GM19455 (cell line): Measurements from ENCODE around the gene ANO10.

Experiments
- ATAC-seq: cut with Tn5 transposase; IDR thresholded peaks from one replicate; pipeline ENCODE4 v1.9.1; 2021; ENCODE audit not compliant: unreplicated experiment

ANO10 gene

DNA sequence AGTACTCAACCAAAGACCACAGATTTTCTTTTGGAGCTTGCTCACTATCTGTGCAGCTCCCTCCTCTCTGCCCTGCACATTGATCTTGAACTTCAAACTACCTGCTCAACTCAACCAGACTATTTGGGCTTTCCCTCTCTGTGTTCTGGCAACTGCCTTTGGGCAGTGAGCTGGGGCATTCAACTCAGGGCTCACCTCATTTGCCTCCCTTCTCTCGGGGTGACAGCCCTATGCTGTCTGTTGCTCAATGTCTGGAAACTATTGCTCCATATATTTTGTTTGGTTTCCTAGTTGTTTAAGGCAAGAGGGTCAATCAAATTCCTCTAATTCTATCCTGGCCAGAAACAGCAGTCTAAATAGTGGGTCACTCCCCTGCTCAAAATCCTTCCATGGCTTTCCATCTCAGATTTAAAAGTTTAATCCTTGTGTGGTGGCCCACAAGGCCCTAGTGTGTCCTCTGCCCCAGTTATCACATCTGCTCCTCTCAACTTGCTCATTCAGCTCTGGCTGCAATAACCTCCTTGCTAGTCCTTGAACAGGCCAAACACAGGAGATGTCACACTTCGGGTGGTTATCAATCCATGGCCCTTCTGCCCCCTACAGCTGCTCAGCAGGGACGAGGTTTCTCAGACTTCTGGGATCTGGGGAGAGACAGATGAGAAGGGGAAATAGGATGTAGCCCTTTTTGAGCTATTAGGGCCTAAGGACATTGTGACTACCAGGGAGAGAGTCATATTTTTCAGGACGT, 267.7 kb downstream of the ANO10 start:
- no peak for ATAC-seq

DNA sequence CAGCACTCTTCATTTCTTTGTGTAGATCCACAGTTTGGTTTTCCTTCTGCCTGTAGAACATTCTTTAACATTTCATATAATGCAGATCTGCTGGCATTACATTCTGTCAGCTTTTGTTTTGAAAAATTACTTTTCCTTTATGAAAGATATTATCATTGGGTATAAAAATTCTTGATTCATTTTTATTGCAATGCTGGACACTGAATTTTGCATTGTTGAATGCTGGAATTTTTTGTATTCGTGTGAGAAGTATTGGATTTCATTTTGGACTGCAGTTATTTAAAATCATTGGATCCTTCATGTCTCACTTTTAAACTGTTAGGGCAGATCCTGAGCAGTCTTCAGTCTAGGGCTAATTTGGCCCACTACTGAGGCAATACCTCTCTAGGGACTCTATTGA, 268.4 kb downstream of the ANO10 start:
- ATAC-seq, result no peak

DNA sequence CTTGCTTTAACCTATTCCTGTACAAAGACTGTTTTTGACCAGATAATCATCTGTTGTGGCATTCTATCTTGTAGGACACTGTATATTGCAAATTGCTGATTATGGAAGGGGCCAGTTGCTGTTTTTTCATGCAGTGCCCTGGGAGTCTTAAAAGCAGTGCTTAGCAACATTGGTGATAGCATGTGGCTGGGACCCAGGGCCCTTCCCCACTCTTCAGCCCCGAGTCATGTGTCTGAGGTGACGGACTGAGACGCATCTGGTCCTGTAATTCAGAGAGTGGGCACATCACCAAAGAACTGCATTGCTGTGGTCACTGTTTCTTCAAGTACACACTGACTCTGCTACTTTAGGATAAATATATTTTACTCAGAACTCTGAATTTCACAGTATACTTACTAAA, 272.1 kb downstream of the ANO10 start:
- ATAC-seq, result no peak

DNA sequence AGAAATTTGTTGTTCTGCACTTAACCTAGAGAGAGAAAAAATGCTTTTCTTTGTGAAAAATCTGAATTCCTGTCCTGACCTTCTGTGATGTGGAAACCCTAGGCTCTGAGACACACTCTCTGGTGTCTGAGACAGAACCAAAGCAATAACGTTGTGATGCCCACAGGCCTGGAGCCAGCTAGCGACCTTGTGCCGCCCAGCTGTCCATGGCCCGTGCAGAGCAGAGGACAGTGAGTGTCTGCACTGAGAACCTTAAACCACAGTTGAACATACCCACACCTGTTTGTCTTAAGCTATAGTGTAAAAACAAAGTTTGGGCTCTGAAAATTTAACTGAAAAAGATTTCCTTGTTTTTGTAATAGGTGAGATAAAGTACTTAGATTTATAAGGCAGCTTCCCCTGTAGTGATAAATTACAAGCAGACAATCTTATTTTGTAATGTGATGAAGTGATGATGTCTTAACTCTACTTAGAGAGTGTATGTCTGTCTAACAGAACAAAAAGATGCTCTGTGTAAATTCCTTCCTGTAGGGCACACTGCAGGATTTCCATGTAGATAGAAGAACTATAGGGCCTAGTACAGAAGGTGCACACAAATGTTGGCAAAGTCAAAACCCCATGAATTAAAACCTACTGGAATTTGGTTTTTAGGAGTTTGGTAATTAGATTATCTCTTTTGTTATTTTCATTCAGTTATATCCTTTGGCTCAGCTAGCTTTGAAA, 272.8 kb downstream of the ANO10 start:
- ATAC-seq, result no peak

DNA sequence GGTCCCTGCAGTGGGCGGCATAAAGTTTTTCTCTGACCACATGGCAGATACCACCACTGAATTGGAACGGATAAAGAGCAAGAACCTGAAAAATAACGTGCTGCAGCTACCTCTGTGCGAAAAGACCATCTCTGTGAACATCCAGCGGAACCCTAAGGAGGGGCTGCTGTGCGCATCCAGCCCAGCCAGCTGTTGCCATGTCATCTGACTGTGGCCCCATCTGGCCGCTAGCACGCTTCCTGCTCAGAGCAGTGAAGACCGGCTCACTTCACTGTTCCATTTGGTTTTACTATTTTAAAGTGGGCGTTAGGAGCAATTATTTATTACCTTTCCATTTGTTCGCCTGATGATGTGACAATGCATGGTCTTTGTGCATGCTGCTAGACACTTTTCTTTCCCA, 273.5 kb downstream of the ANO10 start:
- ATAC-seq, result no peak

DNA sequence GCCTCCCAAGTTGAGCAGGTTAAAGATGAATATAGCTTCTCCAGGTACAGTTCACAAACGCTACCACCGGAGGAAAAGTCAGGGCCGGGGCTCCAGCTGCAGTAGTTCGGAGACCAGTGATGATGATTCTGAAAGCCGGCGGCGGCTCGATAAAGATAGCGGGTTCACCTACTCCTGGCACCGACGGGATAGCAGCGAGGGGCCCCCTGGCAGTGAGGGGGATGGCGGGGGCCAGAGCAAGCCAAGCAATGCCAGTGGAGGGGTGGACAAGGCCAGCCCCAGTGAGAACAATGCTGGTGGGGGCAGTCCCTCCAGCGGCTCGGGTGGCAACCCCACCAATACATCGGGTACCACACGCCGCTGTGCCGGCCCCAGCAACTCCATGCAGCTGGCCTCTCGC, 274.0 kb downstream of the ANO10 start:
- ATAC-seq, result no peak

DNA sequence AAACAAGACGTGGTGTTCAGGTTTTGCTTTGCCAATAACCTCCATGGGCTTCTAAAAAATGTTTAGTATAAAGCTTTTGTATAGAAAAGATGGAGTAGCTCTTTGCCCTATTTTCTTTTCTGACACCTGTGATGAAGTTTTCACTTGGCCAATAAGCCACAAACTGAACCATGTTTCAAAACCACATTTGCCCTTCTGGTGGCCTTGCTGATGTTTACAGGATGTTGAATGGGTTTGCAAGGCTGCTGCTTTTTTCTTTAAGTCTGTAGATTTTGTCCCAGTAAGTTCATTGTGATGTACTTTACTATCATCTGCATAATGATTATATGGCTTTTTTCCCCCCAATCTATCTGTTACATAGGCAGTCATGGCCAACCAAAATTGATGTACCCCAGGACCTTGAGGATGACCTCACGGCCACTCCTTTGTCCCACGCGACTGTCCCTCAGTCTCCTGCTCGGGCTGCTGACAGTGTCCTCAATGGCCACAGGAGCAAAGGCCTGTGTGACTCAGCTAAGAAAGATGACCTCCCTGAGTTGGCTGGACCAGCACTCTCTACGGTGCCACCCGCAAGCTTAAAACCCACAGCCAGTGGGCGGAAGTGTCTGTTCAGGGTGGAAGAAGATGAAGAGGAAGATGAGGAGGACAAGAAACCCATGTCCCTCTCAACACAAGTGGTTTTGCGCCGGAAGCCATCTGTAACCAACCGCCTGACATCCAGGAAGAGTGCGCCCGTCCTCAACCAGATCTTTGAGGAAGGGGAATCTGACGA, 274.6 kb downstream of the ANO10 start:
- no peak for ATAC-seq

DNA sequence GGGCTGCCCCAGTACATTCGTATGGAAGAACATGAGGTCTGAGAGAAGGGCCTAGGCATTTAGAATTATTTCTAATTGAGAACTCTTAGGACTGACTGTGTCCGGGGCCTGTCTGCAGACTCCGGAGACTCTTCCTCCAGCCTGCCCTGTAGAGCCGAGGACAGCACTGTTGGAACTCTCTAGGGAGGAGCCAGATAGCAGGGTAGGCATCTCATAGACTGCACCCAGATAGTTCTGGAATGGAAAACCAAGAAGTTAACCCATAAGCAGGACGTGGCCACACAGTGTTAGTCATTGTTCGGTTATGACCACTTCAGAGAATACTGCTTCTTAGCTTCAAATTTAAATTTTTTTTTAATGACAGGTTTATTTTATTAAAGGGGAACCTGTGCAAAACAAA, 275.9 kb downstream of the ANO10 start:
- no peak for ATAC-seq

DNA sequence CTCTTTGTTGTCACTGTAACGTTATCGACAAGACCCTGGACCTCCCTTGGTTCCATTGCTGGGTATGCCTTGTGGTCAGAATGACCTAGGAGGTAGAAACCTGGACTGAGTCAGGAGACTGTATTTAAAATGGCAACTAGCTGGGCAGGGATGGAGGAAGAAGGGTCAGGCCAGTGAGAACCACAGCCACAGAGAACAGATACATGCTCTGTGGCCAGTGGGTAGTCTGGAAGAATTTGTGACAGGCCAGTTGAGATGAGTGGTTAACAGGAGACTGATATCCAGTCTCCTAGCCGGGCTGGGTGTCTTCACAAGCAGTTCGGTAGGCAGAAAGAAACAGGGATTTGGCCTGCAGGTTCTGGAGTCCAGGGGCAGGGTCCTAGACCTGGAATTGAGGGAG, 276.6 kb downstream of the ANO10 start:
- no peak for ATAC-seq

DNA sequence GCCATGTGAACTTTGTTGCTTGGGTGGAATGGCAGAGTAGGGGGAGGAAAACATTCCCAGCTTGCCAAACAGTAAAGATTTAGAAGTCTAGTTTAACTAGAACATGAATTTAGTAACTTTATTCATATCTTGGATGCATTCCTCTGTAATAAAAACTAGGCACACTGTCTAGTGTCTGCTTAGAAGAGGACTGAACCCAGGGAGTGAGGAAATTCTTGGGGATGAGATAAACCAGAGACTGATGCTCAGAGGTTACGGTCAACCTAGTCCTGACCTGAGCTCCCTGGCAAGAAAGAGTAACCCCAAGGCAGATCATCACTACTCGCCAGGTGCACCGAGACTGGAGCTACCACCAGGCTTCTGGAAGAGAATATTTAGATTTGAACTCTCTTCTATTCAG, 277.3 kb downstream of the ANO10 start:
- ATAC-seq, result no peak

DNA sequence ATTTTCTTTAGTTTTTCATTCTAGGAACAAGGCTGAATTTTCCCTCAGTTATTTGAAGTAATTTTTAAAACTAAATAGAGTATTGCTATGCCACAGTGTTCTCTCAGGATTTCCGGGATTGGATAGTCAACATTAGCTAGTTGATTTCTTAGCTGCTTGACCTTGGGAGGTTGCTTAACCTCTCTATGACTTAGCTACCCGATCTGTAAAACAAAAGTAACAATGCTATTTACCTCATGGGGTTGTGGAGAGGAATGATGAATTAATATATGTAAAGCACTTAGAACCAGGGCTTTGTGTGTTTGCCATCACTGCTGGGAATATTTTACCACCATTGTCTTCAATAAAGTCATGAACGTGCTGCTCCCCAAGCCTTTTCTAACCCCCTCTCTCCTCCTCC, 278.0 kb downstream of the ANO10 start:
- no peak for ATAC-seq

DNA sequence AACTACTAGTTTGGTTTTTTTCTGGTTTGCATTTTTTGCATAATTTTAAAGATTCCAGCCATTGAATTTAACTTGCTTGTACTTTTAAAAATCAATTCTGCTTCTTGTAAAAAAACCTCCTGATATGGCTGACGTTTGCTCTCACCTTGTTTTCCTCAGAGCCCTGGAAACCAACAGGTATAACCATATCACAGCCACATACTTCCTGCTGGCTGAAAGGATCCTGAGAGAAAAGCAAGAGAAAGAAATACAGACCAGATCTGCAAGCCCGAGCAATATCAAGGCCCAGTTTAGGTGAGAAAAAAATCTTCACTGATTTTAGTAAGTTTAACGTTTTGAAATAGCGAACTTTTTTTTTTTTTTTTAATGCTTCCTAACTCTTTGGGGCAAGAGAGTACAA, 278.6 kb downstream of the ANO10 start:
- ATAC-seq, result no peak

DNA sequence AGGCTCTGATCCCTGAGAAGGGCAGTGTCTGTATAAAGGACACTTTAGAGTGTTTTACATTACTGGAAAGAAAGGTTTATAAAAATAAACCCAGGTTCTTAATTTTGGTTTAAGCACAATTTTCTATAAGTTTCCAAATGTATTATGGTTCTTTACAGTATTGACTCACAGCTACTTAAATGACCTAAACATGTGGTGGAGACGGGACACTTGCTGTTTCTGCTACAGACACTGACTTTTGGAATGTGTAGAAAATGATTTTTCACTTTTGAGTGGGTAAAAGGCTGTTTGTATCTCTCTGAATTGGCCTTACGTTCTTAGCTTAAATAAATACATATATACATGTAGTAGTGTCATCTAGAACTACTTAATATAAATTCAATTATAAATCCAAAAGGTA, 280.0 kb downstream of the ANO10 start:
- no peak for ATAC-seq

DNA sequence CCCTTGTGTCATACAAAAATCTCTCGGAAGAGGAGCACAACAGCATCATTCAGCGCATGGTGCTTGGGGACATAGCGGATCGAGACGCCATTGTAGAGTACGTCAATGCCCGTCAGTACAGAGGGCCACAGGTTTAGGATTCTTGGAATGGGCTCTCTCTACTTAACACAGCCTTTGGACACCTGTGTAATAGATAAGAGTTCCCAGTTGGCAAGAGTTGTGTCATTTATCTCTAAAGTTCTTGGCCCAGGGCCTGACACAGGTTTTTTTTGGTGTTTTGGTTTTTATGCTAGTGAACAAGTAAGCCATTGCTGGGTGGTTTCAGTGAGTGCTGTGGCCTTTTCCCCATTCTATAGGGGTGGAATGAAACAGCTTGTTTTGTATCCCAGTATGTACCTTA, 281.4 kb downstream of the ANO10 start:
- ATAC-seq, result no peak

DNA sequence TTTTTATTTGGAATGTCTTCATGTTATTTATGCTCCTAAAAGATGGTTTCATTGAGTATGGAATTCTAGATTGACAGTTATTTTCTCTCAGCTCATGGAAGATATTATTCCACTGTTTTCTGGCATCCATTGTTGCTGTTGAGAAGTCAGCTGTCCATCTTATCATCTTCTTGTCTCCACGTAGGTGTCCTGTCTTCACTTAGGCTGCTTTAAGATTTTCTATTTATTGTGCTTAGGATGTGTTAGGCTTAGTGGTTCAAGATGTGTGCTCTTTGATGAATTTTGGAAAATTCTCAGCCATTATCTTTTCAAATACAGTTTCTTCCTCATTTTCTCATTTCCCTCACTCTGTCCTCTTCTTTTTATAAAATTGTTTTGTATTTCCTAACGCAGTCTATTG, 283.5 kb downstream of the ANO10 start:
- ATAC-seq, result no peak

DNA sequence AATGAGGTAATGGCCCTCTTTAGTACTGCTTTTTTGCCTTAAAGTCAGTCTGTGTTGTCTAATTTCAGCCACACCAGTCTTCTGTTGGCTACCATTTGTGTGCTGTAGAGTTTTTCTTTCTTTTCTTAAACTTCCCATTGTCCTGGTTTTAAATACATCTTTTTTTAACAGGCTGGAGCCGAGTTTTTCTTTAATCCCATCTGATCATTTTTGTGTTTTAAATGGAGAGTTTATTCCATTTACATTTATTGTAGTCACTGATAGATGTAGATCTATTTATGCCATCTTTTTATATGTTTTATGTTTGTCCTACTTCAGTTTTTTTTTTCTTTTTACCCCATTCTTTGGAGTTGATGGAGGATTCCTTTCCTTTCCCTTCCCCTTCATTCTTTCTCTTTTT, 286.0 kb downstream of the ANO10 start:
- no peak for ATAC-seq

DNA sequence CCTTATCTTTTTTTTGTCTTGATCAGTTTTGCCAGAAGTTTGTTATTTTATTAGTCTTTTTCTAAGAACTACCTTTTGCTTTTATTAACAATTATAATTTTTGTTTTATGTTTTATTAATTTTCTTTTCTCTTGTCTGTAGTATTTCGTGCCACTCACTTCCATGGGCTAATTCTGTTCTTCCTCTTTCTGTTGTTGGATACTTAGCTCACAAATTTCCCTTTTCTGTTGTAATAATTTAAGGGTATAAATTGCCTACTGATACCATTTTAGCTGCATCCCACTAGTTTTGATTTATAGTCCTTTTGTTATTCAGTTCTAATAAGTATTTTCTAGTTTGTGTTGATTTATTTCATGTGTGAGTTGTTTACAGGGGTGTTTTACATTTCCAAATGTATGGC, 286.8 kb downstream of the ANO10 start:
- no peak for ATAC-seq

DNA sequence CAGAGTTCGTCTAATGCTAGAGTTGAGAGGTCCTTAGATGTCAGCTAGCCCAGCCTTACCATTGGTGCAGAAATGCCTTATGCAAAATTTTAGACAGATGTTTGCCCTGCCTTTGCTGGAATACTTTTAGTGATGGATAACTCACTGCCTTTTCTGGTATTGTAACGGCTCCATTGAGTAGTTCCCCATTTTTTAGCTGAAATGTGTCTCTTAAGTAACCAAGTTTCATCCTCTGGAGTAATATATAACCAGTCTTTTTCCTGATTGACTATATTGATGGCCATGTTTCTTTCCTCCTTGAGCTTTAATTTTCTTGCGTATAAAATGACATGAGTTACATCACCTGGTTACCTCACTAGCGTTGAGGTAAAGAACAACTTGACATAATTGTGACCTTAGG, 290.4 kb downstream of the ANO10 start:
- ATAC-seq, result no peak

DNA sequence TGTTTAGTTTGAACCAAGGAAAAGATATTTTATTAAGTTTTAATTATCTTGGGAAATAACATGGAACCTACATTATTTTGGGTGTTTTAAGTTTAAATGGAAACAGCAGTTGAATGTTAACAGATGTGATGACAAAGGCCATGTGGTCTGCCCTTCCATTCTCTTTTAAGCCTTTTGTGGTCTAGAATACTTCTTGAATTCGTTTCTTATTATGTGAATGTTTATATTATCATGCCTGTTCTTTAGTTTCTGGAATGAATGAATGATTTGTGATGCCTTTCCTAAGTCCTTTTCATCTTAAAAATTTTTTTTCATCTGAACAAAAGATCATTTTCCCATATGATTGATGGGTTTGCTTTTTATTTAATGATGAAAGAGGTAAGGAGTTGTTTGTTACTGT, 290.8 kb downstream of the ANO10 start:
- ATAC-seq, result no peak

DNA sequence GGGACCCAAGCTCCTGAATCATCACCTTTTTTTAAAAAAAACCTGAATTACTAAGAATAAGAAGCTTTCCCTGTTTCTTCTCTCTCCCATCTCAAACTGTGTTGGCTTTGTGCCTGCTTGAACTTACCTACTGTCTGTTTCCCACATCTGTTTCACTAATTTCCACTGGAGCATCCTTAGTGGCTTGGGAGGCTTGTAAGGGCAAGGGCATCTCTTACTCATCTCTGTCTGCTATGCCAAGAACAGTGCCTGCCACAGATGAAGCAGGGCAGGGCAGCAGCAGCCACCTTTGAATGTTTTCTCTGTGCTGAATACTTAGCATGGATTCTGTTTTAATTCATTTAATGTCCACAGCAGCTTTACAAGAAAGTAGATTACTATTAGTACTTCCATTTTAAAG, 293.2 kb downstream of the ANO10 start:
- ATAC-seq, result no peak

DNA sequence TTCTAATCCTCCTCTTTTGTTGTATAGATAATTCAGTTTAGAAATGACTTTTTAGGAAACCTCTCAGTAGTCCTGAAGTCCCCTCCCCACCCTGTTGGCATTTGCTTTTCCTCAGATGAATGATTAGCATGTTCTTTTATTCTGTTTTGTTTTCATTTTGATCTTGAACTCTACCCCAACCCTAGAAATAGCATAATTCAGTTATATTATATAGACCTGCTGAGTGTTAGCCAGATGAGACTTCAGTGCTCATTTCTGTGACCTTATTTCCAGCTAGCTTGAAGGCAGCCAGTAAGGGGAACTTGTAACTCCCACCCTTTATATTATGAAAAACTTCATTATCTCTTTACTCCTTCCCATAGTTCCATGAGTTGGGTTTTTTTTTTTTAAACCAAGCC, 294.2 kb downstream of the ANO10 start:
- ATAC-seq, result no peak
